K562 (cell line): Measurements from ENCODE around the gene PFKL.

Experiments used
- CTCF ChIP-seq, 3 experiments: IDR thresholded peaks in 2 of 3; conservative IDR thresholded peaks in 1 of 3; 2 replicates each; pipeline ENCODE4 v1.5.1; 2011 to 2012; ENCODE audit warnings: low read length in 3 of 3, mild to moderate bottlenecking in 3 of 3, control low read depth in 2 of 3, improper control_type of control experiment in 1 of 3, inconsistent platforms in 1 of 3, low read depth in 1 of 3, mixed read lengths in 1 of 3, moderate library complexity in 1 of 3; ENCODE audit not compliant: insufficient read depth in 2 of 3
- EZH2 ChIP-seq: IDR thresholded peaks from 2 replicates; pipeline ENCODE4 v1.6.1; 2012; ENCODE audit warnings: low read depth, mild to moderate bottlenecking, inconsistent platforms, low read length, borderline replicate concordance
- NR2F6 ChIP-seq: fragments of 450-650 bp; formaldehyde crosslinking; IDR thresholded peaks from 2 replicates; pipeline ENCODE4 v1.4.0; 2020; ENCODE audit warnings: mild to moderate bottlenecking
- PHTF2 ChIP-seq: fragments of 250-450 bp; sonication (Bioruptor Pico); IDR thresholded peaks from 2 replicates; pipeline ENCODE4 v1.5.0; 2021; ENCODE audit warnings: mild to moderate bottlenecking
- ZNF347 ChIP-seq: fragments of 450-650 bp; formaldehyde crosslinking; IDR thresholded peaks from 2 replicates; pipeline ENCODE4 v1.4.0; 2020; ENCODE audit warnings: low read depth, mild to moderate bottlenecking, moderate library complexity
- TF ChIP-seq, protein P1 (sequence below), 2 experiments: fragments of 450-650 bp in 1 of 2; sonication (generic) in 1 of 2; formaldehyde crosslinking; conservative IDR thresholded peaks; 2 replicates each; pipeline versions ENCODE4 v1.4.0 to v1.8.1; 2020 to 2022; ENCODE audit warnings: mild to moderate bottlenecking in 1 of 2, missing genetic modification reagents in 1 of 2

DNA sequence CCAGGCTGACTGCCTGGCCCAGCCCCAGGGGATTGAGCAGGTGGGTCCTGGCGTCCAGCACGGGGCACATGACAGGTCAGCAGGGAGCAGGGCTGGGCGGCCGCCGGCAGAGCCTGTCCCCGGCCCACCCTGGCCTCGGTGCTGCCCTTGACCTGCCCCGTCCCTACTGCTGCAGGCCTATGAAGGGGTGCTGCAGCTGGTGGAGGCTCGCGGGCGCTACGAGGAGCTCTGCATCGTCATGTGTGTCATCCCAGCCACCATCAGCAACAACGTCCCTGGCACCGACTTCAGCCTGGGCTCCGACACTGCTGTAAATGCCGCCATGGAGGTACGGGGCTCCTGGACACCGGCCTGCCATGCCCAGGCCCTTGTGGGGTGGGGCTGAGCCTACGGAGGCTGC lies 23.7 kb downstream of the PFKL start:
- TF ChIP-seq EZH2: no peak
- no peak for TF ChIP-seq ZNF347
- no peak for TF ChIP-seq CTCF (IDR thresholded peaks at IDR 0.05 in 2 of 3, conservative IDR thresholded peaks at IDR 0.05 in 1 of 3; ENCODE audit: insufficient read depth in 2 of 3, low read depth in 1 of 3, low read length in 3 of 3)
- TF ChIP-seq, protein P1, sequence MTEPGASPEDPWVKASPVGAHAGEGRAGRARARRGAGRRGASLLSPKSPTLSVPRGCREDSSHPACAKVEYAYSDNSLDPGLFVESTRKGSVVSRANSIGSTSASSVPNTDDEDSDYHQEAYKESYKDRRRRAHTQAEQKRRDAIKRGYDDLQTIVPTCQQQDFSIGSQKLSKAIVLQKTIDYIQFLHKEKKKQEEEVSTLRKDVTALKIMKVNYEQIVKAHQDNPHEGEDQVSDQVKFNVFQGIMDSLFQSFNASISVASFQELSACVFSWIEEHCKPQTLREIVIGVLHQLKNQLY (CRISPR knock-in tag; conservative IDR thresholded peaks at IDR 0.05): no peak
- TF ChIP-seq NR2F6 (CRISPR knock-in tag): no peak
- TF ChIP-seq PHTF2: no peak
